Esophagus muscularis mucosa (tissue), 3 donors: ENCODE measurements around the gene TFAP2A.

Experiments used
- CTCF ChIP-seq, 3 experiments: fragments of 200-600 bp in 2 of 3; fragments of 450-650 bp in 1 of 3; sonication (generic) in 2 of 3; IDR thresholded peaks; one replicate each; pipeline ENCODE4 v1.5.1; 2017 to 2019; ENCODE audit warnings: antibody characterized with exemption in 3 of 3, mild to moderate bottlenecking in 2 of 3, moderate library complexity in 1 of 3
- POLR2A ChIP-seq: fragments of 450-650 bp; IDR thresholded peaks from one replicate; pipeline ENCODE4 v1.6.1; 2017; ENCODE audit warnings: antibody characterized with exemption, moderate library complexity, mild to moderate bottlenecking, low read depth
- POLR2AphosphoS5 ChIP-seq, 2 donors: sonication (generic); formaldehyde crosslinking; IDR thresholded peaks; one replicate each; pipeline ENCODE4 v1.6.1; 2017; ENCODE audit warnings: antibody characterized with exemption in 2 of 2

DNA sequence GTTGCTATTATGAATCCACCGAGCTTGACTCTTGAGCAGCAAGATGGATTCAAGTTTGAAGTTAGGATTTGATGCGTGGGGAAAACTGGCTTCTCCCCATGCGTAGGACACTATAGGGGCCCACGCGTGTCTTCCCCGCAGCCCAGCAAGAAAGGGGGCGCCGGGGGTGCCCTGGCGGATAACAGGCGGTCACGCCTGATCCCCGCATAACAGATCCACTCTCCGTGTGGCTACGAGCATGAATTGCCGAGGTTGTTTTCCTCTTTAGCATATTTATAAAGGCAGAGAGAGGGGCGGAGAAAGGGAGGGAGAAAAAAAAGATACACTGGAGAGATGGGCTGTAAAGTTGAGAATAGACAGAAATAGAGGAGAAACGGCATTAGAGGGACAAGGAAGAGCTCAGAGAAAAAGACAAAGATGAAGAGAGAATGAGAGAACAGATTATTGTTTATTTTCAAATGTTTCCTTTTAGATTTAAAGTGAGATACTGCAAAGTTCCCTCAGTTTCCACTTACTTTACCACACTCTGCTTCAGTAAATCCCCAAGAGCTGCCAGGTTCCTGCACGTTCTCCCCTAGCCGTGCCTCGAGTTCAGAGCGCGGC lies 32.0 kb downstream of the TFAP2A start:
- TF ChIP-seq CTCF (IDR thresholded peaks at IDR 0.05) = no peak
- no peak for TF ChIP-seq POLR2AphosphoS5 (IDR thresholded peaks at IDR 0.05)
- no peak for TF ChIP-seq POLR2A
